ENCODE data around the gene TEAD1. TPM values are rescaled to one million over a fixed set of nuclear protein-coding genes. Genes with fewer than 3 reads are reported as not detected.
A peak's percentile ranks its signal among the peaks of the same experiment; 100 is the strongest.

Gene TEAD1
- 100 to 1,000 TPM; 127 to 165 (median 140) TPM for total RNA-seq

GRCh38 chr11:12673924-12674570, at the start of gene TEAD1:
Gene TEAD1 (plus strand): TSS chr11:12674421.
- Histone ChIP-seq H3K4me1 (peaks cover 0 to 35% (median 10%) of the 10 kb centered on the region in 4 donors), H3K4me3 (peak within 1 kb of the TSS; percentile 64 to 98 (median 74)), H3K27me3 (no peaks in the 10 kb centered on the region), H3K9me3 (no peaks in the 10 kb centered on the region), H3K36me3 (no peaks in the 10 kb centered on the region), H3K27ac (peak within 1 kb of the TSS; percentile 94 to 100 (median 96))
- peak; percentile 93 to 94 for DNase-seq (ENCODE audit: low spot score in 2 of 2)
- WGBS, 2 donors: 0 to 1% methylated on average over 20 to 47 of the region's 95 CpGs
- TF ChIP-seq EP300 (IDR thresholded peaks at IDR 0.05): peak; percentile 31 to 94
- TF ChIP-seq POLR2A (IDR thresholded peaks at IDR 0.05): peak; percentile 54 to 73
- peak in 2 of 5 experiments; percentile 36 to 43 for TF ChIP-seq CTCF (IDR thresholded peaks at IDR 0.05)

GRCh38 chr11:12624595-12624994, 49.6 kb upstream of the TEAD1 start:
- no peaks in the 10 kb centered on the region for H3K4me1 ChIP-seq
- no peaks in the 10 kb centered on the region for H3K27me3 ChIP-seq
- no peak for DNase-seq (ENCODE audit: low spot score in 2 of 2)
- no peak for TF ChIP-seq EP300 (IDR thresholded peaks at IDR 0.05)
- no peak overlapping the region for H3K4me3 ChIP-seq
- H3K27ac ChIP-seq: no peak overlapping the region
- 89 to 96% methylated on average over 4 of the region's 4 CpGs for WGBS, 2 donors
- H3K36me3 ChIP-seq: no peaks in the 10 kb centered on the region
- peaks cover 0 to 16% (median 4%) of the 10 kb centered on the region in 4 donors for H3K9me3 ChIP-seq

GRCh38 chr11:12625438-12626071, 48.7 kb upstream of the TEAD1 start:
- H3K4me1 ChIP-seq: no peaks in the 10 kb centered on the region
- TF ChIP-seq EP300 (IDR thresholded peaks at IDR 0.05): no peak
- no peak for TF ChIP-seq CTCF (IDR thresholded peaks at IDR 0.05)
- TF ChIP-seq POLR2A (IDR thresholded peaks at IDR 0.05): no peak
- no peaks in the 10 kb centered on the region for H3K36me3 ChIP-seq
- no peak overlapping the region for H3K4me3 ChIP-seq
- H3K27me3 ChIP-seq: no peaks in the 10 kb centered on the region
- DNase-seq (ENCODE audit: low spot score in 2 of 2): no peak
- H3K27ac ChIP-seq: no peak overlapping the region
- peaks cover 0 to 16% (median 4%) of the 10 kb centered on the region in 4 donors for H3K9me3 ChIP-seq
- WGBS, 2 donors: 35 to 36% methylated on average over 4 of the region's 4 CpGs

- 91 to 92% methylated on average over 5 of the region's 5 CpGs for WGBS, 2 donors
- no peak overlapping the region for H3K27ac ChIP-seq
- H3K36me3 ChIP-seq: no peaks in the 10 kb centered on the region
- no peak for TF ChIP-seq POLR2A (IDR thresholded peaks at IDR 0.05)
- no peak for TF ChIP-seq CTCF (IDR thresholded peaks at IDR 0.05)
- no peak for TF ChIP-seq EP300 (IDR thresholded peaks at IDR 0.05)
- no peaks in the 10 kb centered on the region for H3K27me3 ChIP-seq
- no peak for DNase-seq (ENCODE audit: low spot score in 2 of 2)
- H3K9me3 ChIP-seq: peaks cover 0 to 16% (median 4%) of the 10 kb centered on the region in 4 donors
- H3K4me3 ChIP-seq: no peak overlapping the region
- no peaks in the 10 kb centered on the region for H3K4me1 ChIP-seq
Measured at GRCh38 chr11:12626616-12627015, 47.6 kb upstream of the TEAD1 start.

GRCh38 chr11:12628314-12628713, 45.9 kb upstream of the TEAD1 start:
- Histone ChIP-seq H3K36me3 (no peaks in the 10 kb centered on the region), H3K27ac (no peak overlapping the region), H3K9me3 (peaks cover 0 to 15% (median 4%) of the 10 kb centered on the region in 4 donors), H3K4me3 (no peak overlapping the region), H3K4me1 (no peaks in the 10 kb centered on the region), H3K27me3 (no peaks in the 10 kb centered on the region)
- no peak for DNase-seq (ENCODE audit: low spot score in 2 of 2)
- WGBS, 2 donors: 78 to 86% methylated on average over 4 of the region's 4 CpGs
- no peak for TF ChIP-seq EP300 (IDR thresholded peaks at IDR 0.05)
- TF ChIP-seq POLR2A (IDR thresholded peaks at IDR 0.05): no peak
- TF ChIP-seq CTCF (IDR thresholded peaks at IDR 0.05): no peak

Data from tibial nerve (tissue), 4 donors.